SH-SY5Y (cell line): Measurements from ENCODE around the gene DENND1B.

Source experiments
- GATA2 ChIP-seq: IDR thresholded peaks from 2 replicates; pipeline ENCODE4 v1.6.1; 2011; ENCODE audit warnings: mild to moderate bottlenecking, low read depth, low read length
- GATA3 ChIP-seq: IDR thresholded peaks from 2 replicates; pipeline ENCODE4 v1.6.1; 2011; ENCODE audit warnings: low read depth, mild to moderate bottlenecking, low read length, moderate library complexity

- TF ChIP-seq GATA2 (no peak), GATA3 (no peak)
Observed at GRCh38 chr1:197480446-197480845, 294.8 kb downstream of the DENND1B start.
